ENCODE results near the gene INTS1. TPM values are rescaled to one million over a fixed set of nuclear protein-coding genes. Genes with fewer than 3 reads are reported as not detected.
A peak's percentile ranks its signal among the peaks of the same experiment; 100 is the strongest.

Gene INTS1
- total and polyA plus RNA-seq, 9 donors = 1.9 to 80.5 (median 61.5) TPM

GRCh38 chr7:1466524-1467271, 37.5 kb downstream of the INTS1 start:
- Histone ChIP-seq H3K4me3 (no peak overlapping the region), H3K9me3 (no peaks in the 10 kb centered on the region), H3K27ac (peak overlapping the region; percentile 12 to 67), H3K4me1 (ENCODE audit: insufficient read depth) (no peaks in the 10 kb centered on the region), H3K36me3 (no peaks in the 10 kb centered on the region), H3K27me3 (no peaks in the 10 kb centered on the region)
- DNase-seq = peak; percentile 46 to 74 (median 73)
- intact Hi-C loops (cut with DNase I) = no loop called here
- TF ChIP-seq, protein P1, sequence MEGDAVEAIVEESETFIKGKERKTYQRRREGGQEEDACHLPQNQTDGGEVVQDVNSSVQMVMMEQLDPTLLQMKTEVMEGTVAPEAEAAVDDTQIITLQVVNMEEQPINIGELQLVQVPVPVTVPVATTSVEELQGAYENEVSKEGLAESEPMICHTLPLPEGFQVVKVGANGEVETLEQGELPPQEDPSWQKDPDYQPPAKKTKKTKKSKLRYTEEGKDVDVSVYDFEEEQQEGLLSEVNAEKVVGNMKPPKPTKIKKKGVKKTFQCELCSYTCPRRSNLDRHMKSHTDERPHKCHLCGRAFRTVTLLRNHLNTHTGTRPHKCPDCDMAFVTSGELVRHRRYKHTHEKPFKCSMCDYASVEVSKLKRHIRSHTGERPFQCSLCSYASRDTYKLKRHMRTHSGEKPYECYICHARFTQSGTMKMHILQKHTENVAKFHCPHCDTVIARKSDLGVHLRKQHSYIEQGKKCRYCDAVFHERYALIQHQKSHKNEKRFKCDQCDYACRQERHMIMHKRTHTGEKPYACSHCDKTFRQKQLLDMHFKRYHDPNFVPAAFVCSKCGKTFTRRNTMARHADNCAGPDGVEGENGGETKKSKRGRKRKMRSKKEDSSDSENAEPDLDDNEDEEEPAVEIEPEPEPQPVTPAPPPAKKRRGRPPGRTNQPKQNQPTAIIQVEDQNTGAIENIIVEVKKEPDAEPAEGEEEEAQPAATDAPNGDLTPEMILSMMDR (IDR thresholded peaks at IDR 0.05) = no peak
- no peak for TF ChIP-seq EP300 (IDR thresholded peaks at IDR 0.05)
- TF ChIP-seq POLR2A (IDR thresholded peaks at IDR 0.05) = no peak
- 32 to 42% (median 39%) methylated on average over 16 to 17 of the region's 17 CpGs for WGBS, 3 donors

DNA sequence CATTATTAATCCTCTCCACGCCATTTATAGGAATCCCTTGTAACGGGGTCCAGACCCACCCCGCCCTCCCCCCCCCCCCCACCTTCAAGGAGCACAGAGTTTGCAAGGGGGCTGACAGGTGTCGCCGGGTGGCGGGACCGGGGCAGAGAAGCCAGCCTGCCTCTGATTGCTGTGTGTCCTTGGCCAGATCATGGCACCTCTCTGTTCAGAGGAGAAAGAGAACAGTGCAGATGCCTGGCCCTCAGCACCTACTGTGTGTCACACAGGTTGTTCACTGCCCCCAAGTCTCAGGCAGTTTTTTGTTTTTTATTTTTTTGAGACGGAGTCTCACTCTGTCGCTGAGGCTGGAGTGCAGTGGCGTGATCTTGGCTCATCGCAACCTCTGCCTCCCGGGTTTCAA, 39.5 kb downstream of the INTS1 start:
- H3K27ac ChIP-seq = no peak overlapping the region
- TF ChIP-seq, protein P1 (IDR thresholded peaks at IDR 0.05) = no peak
- TF ChIP-seq EP300 (IDR thresholded peaks at IDR 0.05) (no peak), POLR2A (IDR thresholded peaks at IDR 0.05) (no peak)
- H3K9me3 ChIP-seq = no peaks in the 10 kb centered on the region
- no peaks in the 10 kb centered on the region for H3K27me3 ChIP-seq
- WGBS, 3 donors = 56 to 72% (median 56%) methylated on average over 11 to 12 of the region's 12 CpGs
- no peaks in the 10 kb centered on the region for H3K36me3 ChIP-seq
- no peak for DNase-seq
- peaks cover 2% of the 10 kb centered on the region for H3K4me1 ChIP-seq (ENCODE audit: insufficient read depth)
- intact Hi-C loops (cut with DNase I) = no loop called here
- no peak overlapping the region for H3K4me3 ChIP-seq

GRCh38 chr7:1463676-1464223, 40.4 kb downstream of the INTS1 start:
- DNase-seq = peak in 1 of 5 donors; percentile 46
- no peaks in the 10 kb centered on the region for H3K36me3 ChIP-seq
- no peaks in the 10 kb centered on the region for H3K9me3 ChIP-seq
- no peaks in the 10 kb centered on the region for H3K27me3 ChIP-seq
- WGBS, 3 donors = 27 to 40% (median 27%) methylated on average over 17 to 18 of the region's 18 CpGs
- H3K27ac ChIP-seq = no peak overlapping the region
- no peak overlapping the region for H3K4me3 ChIP-seq
- intact Hi-C loops (cut with DNase I) = no loop called here
- TF ChIP-seq EP300 (IDR thresholded peaks at IDR 0.05) = no peak
- TF ChIP-seq, protein P1 (IDR thresholded peaks at IDR 0.05) = no peak
- no peak for TF ChIP-seq POLR2A (IDR thresholded peaks at IDR 0.05)
- H3K4me1 ChIP-seq (ENCODE audit: insufficient read depth) = peaks cover 3% of the 10 kb centered on the region

DNA sequence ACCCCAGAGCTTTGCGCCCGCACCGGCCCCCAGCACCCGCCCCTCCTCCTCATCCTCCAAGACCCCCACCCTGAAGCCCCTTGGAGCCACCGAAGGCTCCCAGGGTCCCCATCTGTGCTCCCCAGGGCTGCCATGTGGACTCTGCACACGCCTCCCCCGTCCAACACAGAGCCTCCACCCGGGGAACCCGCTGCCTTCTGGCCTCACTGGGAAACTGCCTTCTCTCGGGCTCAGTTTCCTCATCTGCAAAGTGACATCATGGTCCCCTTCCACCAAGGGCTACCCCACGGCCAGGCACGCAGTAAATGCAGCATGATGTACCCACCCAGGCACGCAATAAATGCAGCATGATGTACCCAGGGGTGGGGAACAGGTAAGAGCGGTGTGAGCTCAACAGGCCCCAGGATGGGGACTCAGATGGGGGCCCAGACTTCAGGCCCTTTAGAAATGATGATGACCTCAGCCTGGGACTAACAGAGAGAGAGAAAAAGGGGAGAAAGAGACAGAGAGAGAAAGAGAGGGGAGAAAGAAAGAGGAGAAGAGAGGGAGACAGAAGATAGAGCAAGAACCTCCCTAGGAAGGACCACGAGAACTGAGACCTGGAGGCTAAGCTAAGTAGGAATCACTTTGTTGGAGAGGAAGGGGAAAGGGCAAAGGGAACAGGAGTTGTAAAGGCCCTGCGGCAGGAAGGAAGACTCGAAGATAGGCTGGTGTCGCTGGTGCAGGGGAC, 42.4 kb downstream of the INTS1 start:
- Histone ChIP-seq H3K4me1 (ENCODE audit: insufficient read depth) (peaks cover 9% of the 10 kb centered on the region), H3K36me3 (no peaks in the 10 kb centered on the region), H3K4me3 (no peak overlapping the region), H3K27ac (peak overlapping the region in 1 of 2 donors; percentile 41), H3K27me3 (no peaks in the 10 kb centered on the region), H3K9me3 (no peaks in the 10 kb centered on the region)
- TF ChIP-seq POLR2A (IDR thresholded peaks at IDR 0.05) = no peak
- TF ChIP-seq EP300 (IDR thresholded peaks at IDR 0.05) = no peak
- TF ChIP-seq, protein P1 (IDR thresholded peaks at IDR 0.05) = no peak
- WGBS, 3 donors = 57 to 64% (median 63%) methylated on average over 17 to 18 of the region's 18 CpGs
- no peak for DNase-seq
- intact Hi-C loops (cut with DNase I) = no loop called here
